Activated CD4-positive, alpha-beta memory T cell treated with anti-CD3 and anti-CD28 coated beads, Interleukin-2, amount 10 ng/mL, durations not matched to agents 7 days and 5 days (primary cell): ENCODE results near the gene LZTS3. TPM values are rescaled to one million over a fixed set of nuclear protein-coding genes. Genes with fewer than 3 reads are reported as not detected.
A peak's percentile ranks its signal among the peaks of the same experiment; 100 is the strongest.
"Not testable (repeated sequence)": the region's sequence is repeated elsewhere in the genome, so short reads cannot be mapped to it uniquely, and the experiment has no call there.

Experiments
- CTCF ChIA-PET: fragments of 350-600 bp; sonication (Branson Sonifier 250); formaldehyde crosslinking; loops from one replicate; lab custom pipeline; 2021; ENCODE audit warnings: antibody characterized with exemption, inconsistent platforms; lab: Charles Lee
- POLR2A ChIA-PET: fragments of 350-600 bp; sonication (Branson Sonifier 250); formaldehyde crosslinking; loops from one replicate; lab custom pipeline; 2021; ENCODE audit warnings: antibody characterized with exemption; lab: Charles Lee
- DNase-seq: peaks from one replicate; pipeline ENCODE4 v3.0.0-alpha.2; 2020
- H3K27ac Mint-ChIP-seq: one replicate; pipeline ENCODE4 v1.8.0; 2021; ENCODE audit warnings: mild to moderate bottlenecking, mixed read lengths
- H3K27me3 Mint-ChIP-seq: one replicate; pipeline ENCODE4 v1.8.0; 2021; ENCODE audit warnings: mixed read lengths
- H3K36me3 Mint-ChIP-seq: one replicate; pipeline ENCODE4 v1.8.0; 2021; ENCODE audit warnings: low read depth, mixed read lengths
- H3K4me1 Mint-ChIP-seq: one replicate; pipeline ENCODE4 v1.8.0; 2021; ENCODE audit warnings: mixed read lengths
- H3K4me3 Mint-ChIP-seq: one replicate; pipeline ENCODE4 v1.8.0; 2021; ENCODE audit warnings: mild to moderate bottlenecking, mixed read lengths
- H3K9me3 Mint-ChIP-seq: one replicate; pipeline ENCODE4 v1.8.0; 2021; ENCODE audit warnings: mixed read lengths
- total RNA-seq, 2 experiments: library from RNA; stranded (reverse); gene quantifications; one replicate each; pipeline ENCODE4 v1.2.3, GENCODE V29; 2021

LZTS3 gene
- total RNA-seq, 2 experiments from 2014 or later = 0.90 to 1.0 TPM

DNA sequence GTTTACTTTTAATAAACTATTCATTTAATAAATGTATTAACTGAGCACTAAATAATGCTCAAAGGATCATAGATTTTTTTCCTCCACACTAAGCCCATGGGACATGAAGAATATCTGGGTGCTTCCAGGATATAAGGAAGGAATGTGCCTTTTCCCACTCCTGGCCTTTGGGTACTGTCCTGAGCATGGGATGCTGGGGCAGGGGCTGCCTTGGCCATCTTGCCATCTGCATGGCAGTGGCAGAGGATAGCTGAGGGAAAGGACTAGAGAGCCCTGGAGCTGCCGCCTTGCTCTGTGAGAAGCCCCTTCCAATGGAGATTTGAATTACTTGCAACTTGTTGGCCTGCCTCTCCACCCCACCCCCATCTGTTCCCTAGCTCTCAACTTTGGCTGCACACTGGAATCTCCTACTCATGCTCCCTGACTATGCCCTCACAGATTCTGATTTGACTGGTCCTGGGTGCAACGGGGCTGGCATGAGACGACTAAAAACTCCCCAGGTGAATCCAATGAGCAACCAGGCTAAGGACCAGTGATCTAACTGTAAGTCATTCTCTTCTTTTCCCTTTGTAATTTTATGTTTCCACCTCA lies 15.6 kb upstream of the LZTS3 start:
- no peak overlapping the region for H3K27ac Mint-ChIP-seq
- H3K4me3 Mint-ChIP-seq = no peak overlapping the region
- H3K4me1 Mint-ChIP-seq = no peaks in the 10 kb centered on the region
- ChIA-PET POLR2A (interaction anchor here (0.9 kb wide), 1 partner anchor 21 kb away, joined by 3 read pairs; the partner anchor contains the start of gene ITPA), CTCF (no interaction called here)
- DNase-seq = no peak
- peaks cover 42% of the 10 kb centered on the region for H3K36me3 Mint-ChIP-seq
- no peaks in the 10 kb centered on the region for H3K9me3 Mint-ChIP-seq
- H3K27me3 Mint-ChIP-seq = no peaks in the 10 kb centered on the region

DNA sequence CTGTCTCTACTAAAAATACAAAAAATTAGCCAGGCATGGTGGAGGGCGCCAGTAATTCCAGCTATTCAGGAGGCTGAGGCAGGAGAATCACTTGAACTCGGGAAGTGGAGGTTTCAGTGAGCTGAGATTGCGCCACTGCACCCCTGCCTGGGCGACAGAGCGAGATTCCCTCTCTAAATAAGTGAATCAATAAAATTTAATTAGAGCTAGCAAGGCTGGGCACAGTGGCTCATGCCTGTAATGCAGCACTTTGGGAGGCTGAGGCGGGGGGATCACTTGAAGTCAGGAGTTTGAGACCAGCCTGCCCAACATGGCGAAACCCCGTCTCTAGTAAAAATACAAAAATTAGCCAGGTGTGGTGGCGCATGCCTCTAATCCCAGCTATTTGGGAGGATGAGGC lies 14.5 kb upstream of the LZTS3 start:
- H3K27me3 Mint-ChIP-seq, CTCF ChIA-PET, H3K9me3 Mint-ChIP-seq, DNase-seq, H3K27ac Mint-ChIP-seq, H3K4me1 Mint-ChIP-seq, H3K4me3 Mint-ChIP-seq: not testable (repeated sequence)
- POLR2A ChIA-PET = interaction anchor here (1.9 kb wide), 1 partner anchor 15 kb away, joined by 7 read pairs; no protein-coding TSS in a partner anchor
- peaks cover 39% of the 10 kb centered on the region for H3K36me3 Mint-ChIP-seq

DNA sequence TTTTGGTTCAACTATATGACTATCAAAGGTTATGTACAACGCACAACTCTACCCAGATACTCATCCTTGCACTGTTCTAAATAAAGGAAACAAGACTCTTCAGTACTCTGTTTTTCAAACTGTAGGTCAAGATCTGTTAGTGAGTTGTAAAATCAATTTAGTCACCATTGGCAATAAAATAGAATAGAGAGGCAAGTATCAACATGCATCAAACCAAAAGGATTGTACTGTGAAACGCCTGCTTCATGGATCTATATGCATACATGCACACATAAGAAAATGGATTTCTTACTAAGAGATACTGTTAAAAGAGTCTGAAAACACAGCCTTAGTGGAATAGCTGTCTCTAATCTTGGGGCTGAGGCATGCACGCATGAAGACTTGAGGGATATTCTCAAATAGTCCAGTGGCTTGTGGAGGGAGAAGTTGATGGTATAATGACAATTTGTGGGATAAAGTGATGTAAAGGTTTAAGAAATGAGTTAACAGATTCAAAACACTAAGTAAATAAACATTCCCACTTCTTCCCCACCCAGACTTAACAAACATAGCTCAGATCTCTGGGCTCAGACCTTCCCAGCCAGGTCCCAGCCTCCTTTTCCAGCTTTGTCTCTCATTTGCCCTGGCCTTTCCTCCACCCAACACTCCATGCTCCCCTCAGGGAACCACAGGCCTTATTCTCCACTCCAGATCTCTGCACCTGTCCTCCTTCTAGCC lies 10.7 kb upstream of the LZTS3 start:
- POLR2A ChIA-PET = interaction anchor here (1.2 to 1.8 kb wide), 3 partner anchors 13 to 26 kb away, joined by 3 to 6 read pairs (median 3); no protein-coding TSS in a partner anchor
- no peaks in the 10 kb centered on the region for H3K9me3 Mint-ChIP-seq

DNA sequence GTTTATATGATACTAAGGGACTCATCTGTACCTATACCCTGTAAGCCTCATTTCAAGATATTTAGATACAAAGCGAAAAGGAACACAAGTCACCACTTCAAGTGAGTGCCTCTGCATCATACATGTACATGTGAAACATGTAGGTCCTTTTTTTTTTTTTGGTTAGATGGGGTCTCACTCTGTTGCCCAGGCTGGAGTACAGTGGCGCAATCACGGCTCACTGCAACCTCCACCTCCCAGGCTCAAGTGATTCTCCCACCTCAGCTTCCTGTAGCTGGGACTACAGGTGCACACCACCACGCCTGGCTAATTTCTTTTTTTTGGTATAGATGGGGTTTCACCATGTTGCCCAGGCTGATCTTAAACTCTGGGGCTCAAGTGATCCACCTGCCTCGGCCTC lies 9.1 kb upstream of the LZTS3 start:
- not testable (repeated sequence) for DNase-seq
- POLR2A ChIA-PET = interaction anchor here (1.8 kb wide), 1 partner anchor 21 kb away, joined by 6 read pairs; no protein-coding TSS in a partner anchor

More for the DNA sequence above, 10.7 kb upstream of the LZTS3 start:
- Mint-ChIP-seq H3K27me3 (no peaks in the 10 kb centered on the region), H3K27ac (no peak overlapping the region), H3K4me3 (no peak overlapping the region), H3K4me1 (no peaks in the 10 kb centered on the region), H3K36me3 (peaks cover 5% of the 10 kb centered on the region)
- DNase-seq = no peak
- CTCF ChIA-PET = no interaction called here

DNA sequence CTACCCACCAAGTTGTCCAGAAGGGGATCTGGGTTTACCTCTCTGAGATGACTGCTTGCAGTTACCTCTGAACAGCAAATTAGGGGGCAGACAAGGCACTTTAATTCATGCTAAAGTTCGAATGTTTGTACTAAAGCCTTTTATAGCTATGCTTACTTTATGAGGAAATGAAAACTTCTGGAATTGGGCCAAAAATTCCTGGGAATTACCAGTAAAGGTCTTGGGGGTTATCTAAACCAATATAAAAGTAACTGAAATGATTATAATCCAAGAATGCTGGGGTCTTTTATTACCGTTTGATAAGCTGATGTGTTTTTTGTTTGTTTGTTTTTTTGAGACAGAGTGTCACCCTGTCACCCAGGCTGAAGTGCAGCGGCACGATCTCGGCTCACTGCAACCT lies 7.9 kb upstream of the LZTS3 start:
- Mint-ChIP-seq H3K27ac (no peak overlapping the region), H3K9me3 (no peaks in the 10 kb centered on the region), H3K4me3 (no peak overlapping the region), H3K36me3 (no peaks in the 10 kb centered on the region), H3K27me3 (no peaks in the 10 kb centered on the region), H3K4me1 (no peaks in the 10 kb centered on the region)
- CTCF ChIA-PET = no interaction called here
- DNase-seq = no peak
- POLR2A ChIA-PET = no interaction called here

More for the DNA sequence above, 9.1 kb upstream of the LZTS3 start:
- H3K9me3 Mint-ChIP-seq, H3K36me3 Mint-ChIP-seq, H3K4me3 Mint-ChIP-seq, H3K27me3 Mint-ChIP-seq, H3K4me1 Mint-ChIP-seq, H3K27ac Mint-ChIP-seq: not testable (repeated sequence)
- CTCF ChIA-PET = interaction anchor here (0.7 kb wide), 1 partner anchor 29 kb away, joined by 4 read pairs; no protein-coding TSS in a partner anchor

DNA sequence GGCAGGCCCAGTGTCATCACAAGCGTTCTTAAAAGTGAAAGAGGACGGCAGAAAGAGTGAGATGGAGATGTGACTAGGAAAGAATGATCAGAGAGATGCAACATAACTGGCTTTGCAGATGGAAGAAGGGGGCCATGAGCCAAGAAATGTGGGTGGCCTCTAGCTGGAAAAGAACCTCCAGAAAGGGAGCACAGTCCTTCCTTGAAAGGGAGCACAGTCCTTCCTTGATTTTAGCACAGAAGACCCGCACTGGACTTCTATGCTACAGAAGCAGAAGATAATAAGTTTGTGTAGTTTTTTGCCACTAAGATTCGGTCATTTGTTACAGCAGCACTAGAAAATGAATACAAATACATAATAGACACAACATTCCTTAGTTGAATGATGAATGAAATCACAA lies 7.0 kb upstream of the LZTS3 start:
- Mint-ChIP-seq H3K4me3 (no peak overlapping the region), H3K27me3 (peaks cover 3% of the 10 kb centered on the region), H3K27ac (no peak overlapping the region), H3K4me1 (no peaks in the 10 kb centered on the region), H3K36me3 (no peaks in the 10 kb centered on the region), H3K9me3 (no peaks in the 10 kb centered on the region)
- ChIA-PET CTCF (no interaction called here), POLR2A (no interaction called here)
- no peak for DNase-seq

DNA sequence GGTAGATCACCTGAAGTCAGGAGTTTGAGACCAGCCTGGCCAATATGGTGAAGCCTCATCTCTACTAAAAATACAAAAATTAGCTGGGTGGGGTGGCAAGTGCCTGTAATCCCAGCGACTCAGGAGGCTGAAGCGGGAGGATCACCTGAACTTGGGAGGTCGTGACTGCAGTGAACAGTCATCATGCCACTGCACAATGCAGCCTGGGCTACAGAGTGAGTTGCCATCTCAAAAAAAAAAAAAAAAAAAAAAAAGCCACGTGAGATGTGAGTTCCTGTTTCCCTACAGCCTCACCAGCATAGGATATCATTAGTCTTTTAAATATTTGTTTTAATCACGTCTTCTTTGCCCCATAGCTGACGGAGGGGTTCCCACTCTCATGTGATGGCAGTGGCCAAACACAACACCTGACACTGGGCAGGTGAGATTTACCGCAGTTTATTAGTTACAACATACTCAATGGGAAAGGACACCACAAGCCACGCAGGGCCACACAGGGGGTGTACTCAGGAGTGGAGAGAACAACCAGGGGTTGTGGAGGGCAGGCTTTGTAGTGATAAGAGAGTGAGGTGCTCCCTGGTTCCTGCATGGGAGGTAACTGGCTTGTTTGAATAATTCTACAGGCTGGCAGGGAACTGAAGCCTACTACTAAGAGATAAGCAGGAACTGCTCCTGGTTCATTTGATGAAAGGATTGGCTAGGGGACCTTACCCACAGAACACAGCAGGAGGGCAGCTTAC lies 4.6 kb upstream of the LZTS3 start:
- no peak overlapping the region for H3K27ac Mint-ChIP-seq
- H3K36me3 Mint-ChIP-seq = no peaks in the 10 kb centered on the region
- ChIA-PET CTCF (no interaction called here), POLR2A (interaction anchor here (0.6 kb wide), 1 partner anchor 330 kb away, joined by 3 read pairs; no protein-coding TSS in a partner anchor)
- DNase-seq = no peak
- H3K27me3 Mint-ChIP-seq = peaks cover 18% of the 10 kb centered on the region
- peaks cover 10% of the 10 kb centered on the region for H3K4me1 Mint-ChIP-seq
- no peak overlapping the region for H3K4me3 Mint-ChIP-seq
- H3K9me3 Mint-ChIP-seq = no peaks in the 10 kb centered on the region

DNA sequence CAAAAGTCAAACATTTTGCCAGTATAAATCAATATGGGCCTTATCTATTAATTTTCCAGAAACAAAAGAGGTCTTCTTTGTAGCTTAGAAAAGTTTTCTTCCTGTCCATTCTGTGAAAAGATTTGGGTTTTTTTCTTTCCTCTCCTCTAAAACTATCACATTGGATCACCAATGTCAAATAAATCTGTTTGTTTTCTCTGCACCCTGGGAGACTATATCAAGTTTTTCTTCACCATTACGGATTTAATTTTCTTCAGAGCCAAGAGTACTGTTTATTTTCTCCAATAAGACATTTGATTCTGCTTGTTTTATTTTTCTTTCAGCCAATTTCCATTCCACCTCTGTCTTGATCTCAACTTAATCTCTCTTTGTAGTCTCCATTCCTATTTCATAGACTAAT lies 1.9 kb upstream of the LZTS3 start:
- no peaks in the 10 kb centered on the region for H3K36me3 Mint-ChIP-seq
- ChIA-PET POLR2A (no interaction called here), CTCF (no interaction called here)
- peaks cover 35% of the 10 kb centered on the region for H3K27me3 Mint-ChIP-seq
- peaks cover 13% of the 10 kb centered on the region for H3K4me1 Mint-ChIP-seq
- DNase-seq = no peak
- H3K9me3 Mint-ChIP-seq = no peaks in the 10 kb centered on the region
- no peak overlapping the region for H3K4me3 Mint-ChIP-seq
- H3K27ac Mint-ChIP-seq = no peak overlapping the region

DNA sequence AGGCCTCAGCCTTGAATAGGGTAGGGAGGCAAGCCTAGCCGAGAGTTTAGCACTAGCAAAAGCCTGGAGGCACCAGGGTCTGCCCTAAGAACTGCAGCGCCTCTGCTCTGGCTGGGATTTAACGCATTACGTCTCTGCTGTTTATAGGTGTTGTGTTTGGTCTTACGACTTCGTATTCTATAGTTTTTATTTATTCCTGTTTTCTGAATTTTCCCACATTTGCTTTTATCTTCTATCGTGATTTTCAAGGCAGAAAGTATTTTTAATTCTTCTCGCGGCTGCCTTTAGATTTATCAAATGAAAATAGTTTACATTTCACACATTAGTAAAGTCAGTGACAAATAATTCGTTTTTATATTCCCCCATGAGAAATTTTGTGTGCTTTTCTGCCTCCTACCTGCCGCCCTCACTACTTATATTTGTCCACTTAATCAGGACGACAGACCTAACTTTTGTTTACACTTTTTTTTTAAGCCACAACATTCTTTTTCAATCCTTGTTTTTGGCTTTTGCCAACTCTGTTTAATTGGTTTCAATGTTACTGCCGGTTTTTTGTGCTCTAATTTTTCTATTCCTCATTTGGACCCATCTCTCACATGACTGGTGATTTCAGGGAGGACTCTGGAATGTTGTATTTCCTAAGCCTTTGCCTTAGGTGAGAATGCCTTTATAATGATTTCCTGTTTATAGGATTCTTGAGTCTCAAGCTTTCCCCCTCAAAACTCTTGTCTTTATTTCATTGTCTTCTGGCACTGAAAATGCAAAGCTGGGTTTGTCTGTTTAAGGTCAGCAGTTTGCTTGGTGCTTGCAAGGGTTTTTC lies 1.3 kb upstream of the LZTS3 start:
- no peak for DNase-seq
- Mint-ChIP-seq H3K27me3 (peaks cover 39% of the 10 kb centered on the region), H3K36me3 (no peaks in the 10 kb centered on the region), H3K4me1 (peaks cover 13% of the 10 kb centered on the region), H3K9me3 (no peaks in the 10 kb centered on the region), H3K27ac (no peak overlapping the region), H3K4me3 (peak overlapping the region; percentile 78)
- ChIA-PET POLR2A (interaction anchor here (1.0 kb wide), 1 partner anchor 28 kb away, joined by 5 read pairs; no protein-coding TSS in a partner anchor), CTCF (no interaction called here)

DNA sequence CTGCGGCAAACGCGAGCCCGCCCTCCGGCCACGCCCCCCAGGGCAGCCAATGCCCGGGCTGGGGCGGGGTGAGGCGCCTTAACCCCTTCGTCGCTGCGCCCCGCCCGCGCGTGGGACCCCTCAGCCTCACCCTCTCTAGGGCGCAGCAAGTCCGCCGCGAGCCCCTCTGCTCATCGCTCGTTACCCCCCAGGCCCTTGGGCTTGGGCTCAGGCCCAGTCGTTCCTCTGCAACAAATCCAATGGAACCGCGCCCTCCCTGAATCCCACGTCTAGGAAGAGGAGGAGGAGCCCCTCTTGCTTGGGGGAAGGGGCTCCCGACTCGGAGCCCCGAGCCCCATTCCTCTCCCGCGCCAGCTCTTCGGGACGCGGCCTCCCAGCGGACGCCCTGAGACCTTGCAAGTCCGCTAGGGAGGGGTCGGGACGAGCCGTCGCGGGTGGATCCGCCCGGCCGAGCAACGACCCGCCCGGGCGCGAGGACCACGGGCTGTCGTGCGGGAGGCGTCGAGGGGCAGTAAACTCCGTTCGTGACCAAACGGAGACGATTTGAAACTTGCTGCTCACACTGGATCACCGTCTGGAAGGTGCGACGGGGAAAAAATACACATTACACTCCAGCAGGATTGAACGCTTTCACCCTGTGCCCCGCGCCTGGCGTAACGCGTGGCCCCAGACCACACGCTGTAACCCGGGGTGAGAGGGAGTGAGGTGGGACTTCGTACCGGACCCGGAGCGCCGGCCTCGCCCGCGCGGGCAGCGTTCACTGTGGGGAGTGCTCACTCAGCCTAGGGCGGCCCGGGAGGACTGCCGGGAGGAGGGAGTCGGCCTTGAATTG lies 477 bp upstream of the LZTS3 start:
- Mint-ChIP-seq H3K4me1 (peaks cover 13% of the 10 kb centered on the region), H3K9me3 (no peaks in the 10 kb centered on the region), H3K27me3 (peaks cover 45% of the 10 kb centered on the region), H3K36me3 (no peaks in the 10 kb centered on the region), H3K27ac (no peak overlapping the region), H3K4me3 (peak overlapping the region; percentile 78)
- peak; percentile 91 for DNase-seq
- CTCF ChIA-PET = no interaction called here
- POLR2A ChIA-PET = interaction anchor here (0.7 to 1.0 kb wide), 2 partner anchors 29 to 192 kb away, joined by 3 to 5 read pairs; no protein-coding TSS in a partner anchor

DNA sequence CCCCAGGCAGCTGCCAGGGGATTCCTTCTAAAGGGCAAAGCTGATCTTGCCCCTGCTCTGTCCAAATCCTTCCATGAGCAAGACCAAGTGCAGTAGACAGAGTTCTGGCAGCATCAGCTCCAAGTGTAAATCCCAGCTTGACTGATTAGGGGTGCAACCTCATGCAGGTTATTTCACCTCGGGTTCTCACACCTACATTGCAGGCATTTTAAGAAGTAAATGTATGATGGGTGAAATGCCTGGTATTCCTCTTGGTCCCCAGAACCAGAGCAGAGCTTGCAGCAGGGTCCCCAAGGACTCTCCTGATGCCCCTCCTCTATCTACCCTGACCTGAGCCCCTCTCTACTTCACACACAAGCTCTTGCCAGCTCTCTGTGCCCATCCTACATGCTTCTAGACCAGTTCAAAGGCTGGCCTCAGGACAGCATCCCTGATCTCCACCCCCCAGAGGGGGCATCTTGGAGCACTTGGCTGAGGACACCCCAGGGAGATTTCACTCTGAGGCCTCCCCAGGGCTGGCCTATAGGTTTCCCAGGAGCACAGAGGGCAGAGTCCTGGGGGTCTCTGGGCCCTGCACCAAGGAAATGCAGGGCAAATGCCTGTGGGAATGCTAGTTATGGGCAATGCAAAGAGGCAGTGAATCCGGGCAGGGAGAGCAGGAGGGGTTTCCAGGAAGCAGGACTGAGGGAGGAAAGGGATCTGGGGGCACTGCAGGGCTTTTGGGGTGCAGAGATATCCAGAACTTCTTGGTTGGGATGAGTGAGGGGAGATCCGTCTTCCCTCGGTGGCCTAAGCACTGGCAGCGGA lies 1.0 kb downstream of the LZTS3 start:
- H3K9me3 Mint-ChIP-seq = no peaks in the 10 kb centered on the region
- POLR2A ChIA-PET = interaction anchor here (1.1 to 2.2 kb wide), 2 partner anchors 13 to 15 kb away, joined by 4 to 19 read pairs; partner anchors contain the start of genes FASTKD5 and UBOX5
- DNase-seq = no peak
- peaks cover 54% of the 10 kb centered on the region for H3K27me3 Mint-ChIP-seq
- peak overlapping the region; percentile 72 for H3K4me3 Mint-ChIP-seq
- no peaks in the 10 kb centered on the region for H3K36me3 Mint-ChIP-seq
- CTCF ChIA-PET = no interaction called here
- H3K27ac Mint-ChIP-seq = no peak overlapping the region
- peaks cover 13% of the 10 kb centered on the region for H3K4me1 Mint-ChIP-seq
